CD4-positive, alpha-beta T cell (primary cell): ENCODE data around the gene TYROBP. TPM values are rescaled to one million over a fixed set of nuclear protein-coding genes. Genes with fewer than 3 reads are reported as not detected.
"Not testable (repeated sequence)": the region's sequence is repeated elsewhere in the genome, so short reads cannot be mapped to it uniquely, and the experiment has no call there.

Experiments
- ATAC-seq: fragments of 200-7000 bp; cut with Tn5 transposase; one replicate; pipeline ENCODE4 v1.10.0; 2022; ENCODE audit warnings: mild to moderate bottlenecking; ENCODE audit not compliant: poor library complexity
- CTCF ChIA-PET: fragments of 350-600 bp; sonication (Branson Sonifier 250); formaldehyde crosslinking; loops from one replicate; lab custom pipeline; 2021; ENCODE audit warnings: antibody characterized with exemption, inconsistent platforms; lab: Charles Lee
- POLR2A ChIA-PET: fragments of 350-600 bp; sonication (Branson Sonifier 250); formaldehyde crosslinking; loops from one replicate; lab custom pipeline; 2021; ENCODE audit warnings: antibody characterized with exemption, inconsistent platforms; lab: Charles Lee
- DNase-seq, 14 experiments: peaks; one replicate each; pipeline ENCODE4 v3.0.0-alpha.2; 2013 to 2020; ENCODE audit warnings: mixed read lengths in 2 of 14
- H3K27ac ChIP-seq, 2 donors: one replicate each; pipeline versions ENCODE4 v1.5.1 to v1.7.0; 2013; ENCODE audit warnings: low read length in 2 of 2, low read depth in 1 of 2, mild to moderate bottlenecking in 1 of 2
- H3K27me3 ChIP-seq, 2 experiments: 1 replicate in 1 of 2; 2 replicates in 1 of 2; pipeline versions ENCODE4 v1.6.1 to v1.7.0; 2013; ENCODE audit warnings: low read length in 2 of 2, control low read depth in 1 of 2, mild to moderate bottlenecking in 1 of 2, moderate library complexity in 1 of 2; ENCODE audit not compliant: insufficient read depth in 2 of 2, control insufficient read depth in 1 of 2
- H3K36me3 ChIP-seq: one replicate; pipeline ENCODE4 v1.6.1; 2013; ENCODE audit warnings: low read length, control low read depth; ENCODE audit not compliant: insufficient read depth
- H3K4me1 ChIP-seq: one replicate; pipeline ENCODE4 v1.6.1; 2013; ENCODE audit warnings: low read length, control low read depth; ENCODE audit not compliant: insufficient read depth
- H3K4me3 ChIP-seq: one replicate; pipeline ENCODE4 v1.5.1; 2013; ENCODE audit warnings: mild to moderate bottlenecking, low read length, moderate library complexity
- H3K9me3 ChIP-seq, 2 experiments: 1 replicate in 1 of 2; 2 replicates in 1 of 2; pipeline versions ENCODE4 v1.6.1 to v1.7.0; 2013; ENCODE audit warnings: low read length in 2 of 2, mild to moderate bottlenecking in 2 of 2, control low read depth in 1 of 2, moderate library complexity in 1 of 2; ENCODE audit not compliant: control insufficient read depth in 1 of 2, insufficient read depth in 1 of 2
- H3K27ac Mint-ChIP-seq: one replicate; pipeline ENCODE4 v1.8.0; 2020; ENCODE audit warnings: mixed read lengths
- H3K27me3 Mint-ChIP-seq: one replicate; pipeline ENCODE4 v1.8.0; 2021; ENCODE audit warnings: mixed read lengths
- H3K36me3 Mint-ChIP-seq: one replicate; pipeline ENCODE4 v1.8.0; 2021; ENCODE audit warnings: low read depth, mixed read lengths
- H3K4me1 Mint-ChIP-seq: one replicate; pipeline ENCODE4 v1.8.0; 2021; ENCODE audit warnings: low read depth, mixed read lengths
- H3K4me3 Mint-ChIP-seq: one replicate; pipeline ENCODE4 v1.8.0; 2020; ENCODE audit warnings: mild to moderate bottlenecking, mixed read lengths
- H3K9me3 Mint-ChIP-seq: one replicate; pipeline ENCODE4 v1.8.0; 2020; ENCODE audit warnings: mixed read lengths
- CTCF ChIP-seq: fragments of 200-600 bp; IDR thresholded peaks from one replicate; pipeline ENCODE4 v1.8.0; 2022; ENCODE audit warnings: antibody characterized with exemption, mild to moderate bottlenecking
- intact Hi-C, 2 experiments: fragments of 100-400 bp; cut with DNase I in 1 of 2; cut with micrococcal nuclease in 1 of 2; formaldehyde crosslinking; loops; one replicate each; pipeline versions ENCODE4 v1.15.1 to v1.9.0; 2023 to 2025; cut with DNase I, micrococcal nuclease
- total RNA-seq, 174 experiments: library from RNA in 2 of 174; stranded (reverse) in 2 of 174; gene quantifications; one replicate each; pipeline ENCODE4 v1.2.3 and lab custom pipeline; 2021 to 2026

TYROBP gene
- total RNA-seq, 2 experiments from 2014 or later, result 6.0 to 7.6 TPM

- Mint-ChIP-seq H3K27me3 (no peaks in the 10 kb centered on the region), H3K36me3 (no peaks in the 10 kb centered on the region), H3K4me3 (no peak overlapping the region), H3K27ac (no peak overlapping the region), H3K4me1 (peaks cover 7% of the 10 kb centered on the region), H3K9me3 (no peaks in the 10 kb centered on the region)
- no peaks in the 10 kb centered on the region for H3K27me3 ChIP-seq
- ATAC-seq (no peak), DNase-seq (peak in 1 of 14 experiments; percentile 43)
- no peaks in the 10 kb centered on the region for H3K9me3 ChIP-seq
- CTCF ChIA-PET, result no interaction called here
- POLR2A ChIA-PET, result interaction anchor here (0.7 to 1.0 kb wide), 2 partner anchors 26 to 143 kb away, joined by 3 read pairs; partner anchors contain the start of genes THAP8 and WDR62
- H3K27ac ChIP-seq, result no peak overlapping the region
- no peak overlapping the region for H3K4me3 ChIP-seq
- intact Hi-C loops, result no loop called here
- no peaks in the 10 kb centered on the region for H3K36me3 ChIP-seq
- TF ChIP-seq CTCF, result no peak
- H3K4me1 ChIP-seq, result peaks cover 32% of the 10 kb centered on the region
Measured at GRCh38 chr19:35911790-35912189, 3.7 kb upstream of the TYROBP start.

GRCh38 chr19:35911173-35911572, 3.1 kb upstream of the TYROBP start:
- intact Hi-C loops, result no loop called here
- no peak for TF ChIP-seq CTCF
- Mint-ChIP-seq H3K4me3 (no peak overlapping the region), H3K27me3 (no peaks in the 10 kb centered on the region), H3K9me3 (no peaks in the 10 kb centered on the region), H3K4me1 (peaks cover 7% of the 10 kb centered on the region), H3K36me3 (no peaks in the 10 kb centered on the region), H3K27ac (no peak overlapping the region)
- ChIA-PET POLR2A (no interaction called here), CTCF (no interaction called here)
- Histone ChIP-seq H3K27me3 (no peaks in the 10 kb centered on the region), H3K36me3 (no peaks in the 10 kb centered on the region), H3K4me3 (no peak overlapping the region), H3K4me1 (peaks cover 33% of the 10 kb centered on the region), H3K9me3 (no peaks in the 10 kb centered on the region), H3K27ac (no peak overlapping the region)
- ATAC-seq (no peak), DNase-seq (no peak)

- H3K4me3 ChIP-seq, H3K9me3 Mint-ChIP-seq, H3K4me1 Mint-ChIP-seq, intact Hi-C loops, H3K36me3 Mint-ChIP-seq, CTCF ChIA-PET, H3K27me3 Mint-ChIP-seq, H3K27ac Mint-ChIP-seq, POLR2A ChIA-PET, H3K27ac ChIP-seq, H3K36me3 ChIP-seq, DNase-seq, H3K9me3 ChIP-seq, H3K27me3 ChIP-seq, ATAC-seq, H3K4me3 Mint-ChIP-seq: not testable (repeated sequence)
- H3K4me1 ChIP-seq, result peaks cover 33% of the 10 kb centered on the region
Measured at GRCh38 chr19:35910355-35910754, 2.3 kb upstream of the TYROBP start.

- no peaks in the 10 kb centered on the region for H3K36me3 ChIP-seq
- H3K27ac Mint-ChIP-seq, result peak overlapping the region; percentile 42
- POLR2A ChIA-PET, result no interaction called here
- no peaks in the 10 kb centered on the region for H3K36me3 Mint-ChIP-seq
- no peaks in the 10 kb centered on the region for H3K9me3 Mint-ChIP-seq
- no peak for ATAC-seq
- no peak overlapping the region for H3K4me3 ChIP-seq
- peak overlapping the region in 1 of 2 donors; percentile 13 for H3K27ac ChIP-seq
- H3K4me3 Mint-ChIP-seq, result no peak overlapping the region
- peaks cover 39% of the 10 kb centered on the region for H3K4me1 ChIP-seq
- H3K9me3 ChIP-seq, result no peaks in the 10 kb centered on the region
- intact Hi-C loops, result no loop called here
- CTCF ChIA-PET, result no interaction called here
- no peak for DNase-seq
- no peaks in the 10 kb centered on the region for H3K27me3 Mint-ChIP-seq
- H3K4me1 Mint-ChIP-seq, result peaks cover 13% of the 10 kb centered on the region
- no peak for TF ChIP-seq CTCF
- no peaks in the 10 kb centered on the region for H3K27me3 ChIP-seq
Measured at GRCh38 chr19:35909684-35910035, 1.6 kb upstream of the TYROBP start.
